ENCODE data around the gene FGFBP2.
A peak's percentile ranks its signal among the peaks of the same experiment; 100 is the strongest.
"Not testable (repeated sequence)": the region's sequence is repeated elsewhere in the genome, so short reads cannot be mapped to it uniquely, and the experiment has no call there.

The FGFBP2 gene

DNA sequence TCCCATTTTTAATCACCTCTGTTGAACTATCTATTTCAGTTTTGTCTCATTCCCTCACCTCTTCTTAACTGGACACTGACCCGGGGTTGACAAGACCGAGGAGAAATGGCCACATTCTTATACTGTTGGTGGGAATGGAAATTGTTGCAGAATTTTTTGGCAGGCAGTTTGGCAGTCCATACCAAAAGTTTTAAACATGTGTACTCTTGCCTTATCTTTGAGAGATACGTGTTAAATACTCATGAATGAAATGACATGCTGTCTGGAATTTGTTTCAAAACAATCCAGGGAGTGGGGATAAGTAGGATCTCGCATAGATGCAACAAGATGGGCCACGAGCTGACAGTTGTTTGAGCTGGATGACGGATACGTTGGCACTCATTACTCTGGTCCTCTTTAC is 36.5 kb downstream of the FGFBP2 start:
- DNase-seq = no peak

DNA sequence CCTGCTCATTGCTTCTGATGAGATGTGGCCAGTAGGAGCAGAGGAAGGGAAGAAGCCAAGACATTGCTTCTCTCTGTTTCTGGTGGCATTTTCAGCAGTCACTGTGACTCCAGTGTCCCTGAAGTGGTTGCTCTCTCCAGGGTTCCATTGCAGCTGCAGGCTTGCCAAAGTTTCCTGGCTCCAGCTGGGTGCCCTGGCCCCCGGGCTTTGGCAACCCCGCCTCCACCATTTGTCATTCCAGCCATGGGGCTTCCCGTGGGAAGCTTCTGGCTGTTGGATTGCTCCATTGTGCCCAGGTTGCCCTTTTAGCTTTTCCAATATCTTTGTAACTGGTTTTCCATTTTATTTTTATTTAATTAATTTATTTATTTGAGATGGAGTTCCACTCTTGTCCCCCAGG is 37.1 kb downstream of the FGFBP2 start:
- DNase-seq = no peak

DNA sequence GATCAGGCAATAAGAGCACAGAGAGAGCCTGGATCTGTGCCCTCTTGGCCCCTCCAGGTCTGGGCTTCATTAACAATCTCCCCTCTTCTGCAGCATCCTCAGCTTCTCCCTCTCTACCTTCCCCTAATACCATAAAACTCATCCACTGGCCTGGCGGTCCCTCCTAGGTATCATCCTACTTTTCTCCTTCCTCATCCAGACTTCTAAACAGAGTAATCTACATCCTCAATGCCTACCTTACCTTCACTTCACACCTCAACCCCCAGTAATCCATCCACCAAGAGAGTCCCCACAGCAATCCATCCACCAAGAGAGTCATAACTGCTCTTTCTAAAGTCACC is 41.4 kb downstream of the FGFBP2 start:
- no peak for DNase-seq

DNA sequence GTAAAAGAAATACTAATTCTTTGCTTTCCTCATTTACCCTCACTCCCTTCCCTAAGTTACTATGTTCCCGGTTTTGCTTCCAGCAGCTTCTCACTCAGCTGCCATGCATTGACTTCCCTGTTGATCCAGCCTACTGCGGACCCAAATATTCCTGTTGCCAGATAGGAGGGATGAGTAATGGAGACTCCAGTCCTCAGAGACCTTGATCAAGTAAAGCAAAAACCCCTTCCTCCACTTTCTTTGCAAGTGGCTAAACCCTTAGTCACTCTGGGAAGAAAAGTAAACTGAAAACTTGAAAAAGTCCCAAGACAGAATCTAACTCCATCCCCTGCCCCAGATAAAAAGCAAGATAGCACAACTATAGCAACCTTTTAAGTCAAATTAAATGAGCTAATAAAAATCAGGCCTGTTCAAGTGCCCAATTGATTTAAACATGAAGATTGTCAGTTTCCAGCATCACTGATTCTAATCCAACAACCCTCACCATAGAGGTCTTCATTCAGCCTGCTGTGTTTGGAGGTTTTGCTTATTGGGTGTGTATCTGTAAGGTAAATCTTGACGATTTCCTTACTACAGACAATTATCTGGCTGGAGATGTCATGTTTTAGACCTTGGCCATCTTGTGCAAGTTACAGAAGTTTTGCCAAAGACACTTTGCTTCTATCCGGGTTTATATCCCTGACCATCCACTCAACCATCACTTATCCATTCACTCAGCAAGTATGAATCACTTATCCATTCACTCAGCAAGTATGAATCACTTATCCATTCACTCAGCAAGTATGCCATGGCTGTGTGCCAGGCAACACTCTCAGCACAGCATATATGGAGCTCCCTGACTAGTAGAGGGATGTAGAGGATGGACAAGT is 42.0 kb downstream of the FGFBP2 start:
- DNase-seq = peak; percentile 84

DNA sequence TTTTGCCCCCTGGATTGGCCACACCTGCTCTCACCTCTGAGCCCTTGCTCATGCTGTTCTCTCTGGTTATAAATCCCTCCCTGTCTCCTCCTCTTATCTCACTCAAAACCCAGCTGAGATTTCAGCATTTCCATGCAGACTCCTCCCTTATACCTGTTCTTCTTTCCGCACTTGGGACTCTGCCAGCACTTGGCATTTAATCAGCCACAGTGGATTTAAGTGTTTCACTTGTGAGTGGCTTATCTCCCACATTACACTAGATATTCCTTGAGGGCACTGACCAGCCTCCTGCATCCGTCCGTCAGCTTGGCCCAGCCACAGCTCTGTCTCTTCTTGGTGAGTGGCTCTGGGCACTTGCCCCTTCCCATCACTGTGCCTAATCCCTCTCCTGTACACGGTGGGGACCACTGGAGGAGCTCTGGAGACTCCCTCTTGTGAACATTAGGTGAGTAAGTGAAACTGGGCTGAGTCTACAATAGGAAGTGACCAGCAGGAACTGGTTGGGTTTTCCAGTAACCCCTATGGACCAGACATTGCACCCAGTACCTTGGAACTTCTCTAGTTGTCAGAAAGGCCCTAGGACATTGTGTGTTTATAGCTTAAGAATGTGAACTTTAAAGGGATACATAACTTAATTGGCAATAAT is 44.4 kb downstream of the FGFBP2 start:
- peak; percentile 88 for DNase-seq

DNA sequence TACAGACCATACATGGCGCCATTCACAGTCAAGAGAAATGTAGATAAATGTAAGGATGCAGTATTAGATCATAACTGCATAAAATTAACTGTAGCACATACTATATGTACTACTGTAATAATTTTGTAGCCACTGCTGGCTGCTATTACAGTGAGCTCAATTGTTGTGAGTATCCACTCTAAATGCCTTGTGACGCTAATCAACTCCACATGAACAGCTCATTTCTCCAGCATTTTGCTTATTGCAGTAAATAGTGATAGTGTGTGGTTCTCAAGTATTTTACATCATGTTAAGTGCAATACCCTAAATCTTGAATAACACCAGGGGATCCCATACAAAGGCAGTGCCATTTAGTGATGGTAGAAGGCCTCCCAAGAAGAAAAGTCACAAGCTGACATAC is 45.7 kb downstream of the FGFBP2 start:
- DNase-seq = no peak

DNA sequence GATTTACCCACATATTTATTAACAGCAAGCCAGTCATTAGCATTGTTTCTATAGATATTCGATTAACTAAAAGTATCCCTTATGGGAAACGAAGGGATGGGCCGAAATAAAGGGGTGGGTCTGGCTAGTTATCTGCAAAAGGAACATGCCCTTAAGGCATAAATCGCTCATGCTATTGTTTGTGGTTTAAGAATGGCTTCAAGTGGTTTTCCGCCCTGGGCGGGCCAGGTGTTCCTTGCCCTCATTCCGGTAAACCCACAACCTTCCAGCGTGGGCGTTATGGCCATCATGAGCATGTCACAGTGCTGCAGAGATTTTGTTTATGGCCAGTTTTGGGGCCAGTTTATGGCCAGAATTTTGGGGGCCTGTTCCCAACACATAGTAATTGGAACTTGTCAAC is 46.6 kb downstream of the FGFBP2 start:
- not testable (repeated sequence) for DNase-seq

DNA sequence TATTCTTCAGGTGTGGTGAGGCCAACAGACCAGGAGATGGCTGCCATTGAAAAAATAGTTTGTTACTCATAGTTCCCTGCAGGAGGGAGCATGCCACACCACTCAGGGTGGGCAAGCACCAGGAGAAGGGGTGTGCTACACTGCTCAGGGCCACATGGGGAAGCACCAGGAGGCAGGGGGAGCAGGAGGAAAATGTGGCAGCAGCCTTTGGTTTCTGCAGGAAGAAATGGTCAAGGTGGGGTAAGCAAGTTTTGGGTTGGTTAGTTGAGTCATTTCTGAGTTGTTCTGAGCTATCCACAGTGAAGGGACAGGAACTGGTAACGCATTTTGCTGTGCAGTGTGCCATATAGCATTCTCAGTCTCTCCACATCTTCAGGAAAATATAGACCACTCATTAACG is 48.2 kb downstream of the FGFBP2 start:
- DNase-seq = no peak

DNA sequence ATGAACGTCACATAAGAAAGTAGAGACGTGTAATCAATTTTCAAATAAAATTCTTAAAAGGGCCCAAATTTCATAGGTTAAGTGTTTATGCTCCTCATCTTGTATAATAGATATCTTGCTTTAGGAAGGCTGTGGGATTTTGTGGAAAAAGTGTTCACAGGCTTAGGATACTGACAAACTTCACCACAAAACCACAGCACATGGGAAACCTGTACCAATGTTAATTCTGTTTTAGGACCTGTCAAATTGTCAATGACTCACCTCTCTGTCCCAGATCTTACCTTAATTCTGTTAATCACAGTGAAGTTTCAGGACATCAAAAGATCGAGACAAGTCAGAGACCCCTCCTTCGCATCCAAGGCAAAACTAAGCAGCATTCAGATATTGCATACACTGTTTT is 48.7 kb downstream of the FGFBP2 start:
- DNase-seq = peak; percentile 56

DNA sequence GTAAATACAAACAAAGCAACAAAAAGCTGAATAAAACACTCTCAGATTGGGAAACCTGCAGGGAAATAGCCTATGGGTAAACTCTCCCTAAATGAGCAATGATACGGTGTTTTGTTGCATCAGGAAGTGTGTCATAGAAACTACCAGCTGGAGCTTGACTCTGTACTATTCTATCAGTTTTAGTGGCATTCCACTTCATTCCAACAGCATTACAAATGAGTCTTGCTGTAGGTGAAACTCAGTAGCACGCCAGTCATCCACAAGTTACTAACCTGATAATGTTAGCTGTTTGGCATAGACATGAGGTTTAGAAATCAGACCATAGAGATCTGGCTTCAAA is 49.4 kb downstream of the FGFBP2 start:
- peak; percentile 96 for DNase-seq

DNA sequence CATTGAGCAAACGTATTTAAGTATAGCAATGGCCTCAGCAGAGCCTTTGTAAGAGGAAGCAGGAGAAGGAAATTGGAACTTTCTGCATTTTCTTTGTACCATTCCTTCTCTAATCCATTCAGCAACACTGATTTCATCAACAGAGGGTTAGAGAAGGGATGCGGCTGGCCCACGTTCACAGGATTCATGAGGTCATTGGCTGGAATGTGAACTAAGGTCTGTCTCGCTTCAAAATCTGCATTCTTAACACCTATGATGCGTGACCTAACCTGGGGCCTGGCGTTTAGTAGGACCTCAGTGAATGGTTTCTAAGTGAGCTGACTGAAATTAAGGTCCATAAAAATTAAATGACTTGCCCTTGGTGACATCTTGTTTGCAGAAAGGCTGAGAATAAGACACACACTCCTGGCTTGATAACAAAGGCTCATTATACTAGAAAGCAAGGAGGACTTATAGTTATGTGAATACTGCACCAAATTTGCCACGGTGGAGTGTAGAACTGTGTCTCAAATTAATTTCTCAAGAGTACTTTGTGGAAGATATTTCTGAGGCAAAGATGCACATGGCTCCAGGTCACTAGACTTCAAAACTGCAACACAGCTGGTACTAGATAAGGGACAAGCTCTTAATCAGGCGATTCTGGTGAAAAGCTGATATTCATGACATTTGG is 49.9 kb downstream of the FGFBP2 start:
- DNase-seq = peak; percentile 84

DNA sequence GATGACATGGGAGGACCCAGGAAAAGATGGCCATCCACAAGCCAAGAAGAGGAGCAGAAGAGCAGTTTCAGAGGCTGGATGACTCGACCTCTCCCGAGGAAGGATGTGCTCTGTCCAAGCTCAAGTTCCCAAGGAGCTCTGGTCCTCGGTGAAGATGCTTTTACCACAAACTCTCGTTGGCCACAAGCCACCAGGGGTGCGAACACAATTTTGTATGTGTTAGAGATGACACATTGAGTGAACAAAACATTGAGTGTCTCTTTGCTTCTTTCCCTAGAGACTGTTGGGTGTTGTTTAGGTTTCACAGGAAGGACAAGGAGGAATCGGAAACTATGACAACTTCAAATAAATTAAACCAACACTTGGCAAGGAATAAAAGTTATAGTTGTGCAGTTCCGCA is 50.7 kb downstream of the FGFBP2 start:
- DNase-seq = no peak

All from NCI-H226 (cell line).